ENCODE results near the gene LYSET.

DNA sequence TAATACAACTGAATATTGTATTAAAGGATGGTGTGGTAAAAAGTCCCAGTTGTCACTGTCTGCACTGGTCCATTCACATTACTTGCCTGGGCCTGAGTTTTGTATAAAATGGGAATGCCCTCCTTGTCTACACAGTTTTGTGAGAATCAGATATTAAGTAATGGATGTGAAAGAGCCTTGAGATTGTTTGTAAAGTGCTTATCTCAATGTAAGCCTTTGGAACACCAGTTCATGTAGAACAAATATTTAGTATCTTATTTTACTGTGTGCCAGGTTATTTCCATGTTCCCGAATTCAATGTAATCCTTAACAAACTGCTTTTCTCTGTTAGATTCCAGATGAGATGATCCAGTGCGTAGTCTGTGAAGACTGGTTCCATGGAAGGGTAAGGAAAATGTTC lies 29.5 kb downstream of the LYSET start:
- no peak for TF ChIP-seq CTCF (conservative IDR thresholded peaks at IDR 0.05; ENCODE audit: low read depth, low read length)
- TF ChIP-seq CHD1 (IDR thresholded peaks at IDR 0.05; ENCODE audit: low read depth, low read length): no peak
- TF ChIP-seq MAFK (IDR thresholded peaks at IDR 0.05; ENCODE audit: low read depth, low read length): no peak
- TF ChIP-seq POLR2A (IDR thresholded peaks at IDR 0.05; ENCODE audit: low read depth, low read length): no peak
- TF ChIP-seq MAZ (IDR thresholded peaks at IDR 0.05; ENCODE audit: borderline replicate concordance, low read depth, low read length): no peak
- TF ChIP-seq ELK1 (IDR thresholded peaks at IDR 0.05; ENCODE audit: borderline replicate concordance, low read depth, low read length): no peak
- no peak for TF ChIP-seq RCOR1 (IDR thresholded peaks at IDR 0.05; ENCODE audit: insufficient replicate concordance, low read length)
- no peak for TF ChIP-seq RAD21 (IDR thresholded peaks at IDR 0.05; ENCODE audit: low read length)
- TF ChIP-seq CEBPB (IDR thresholded peaks at IDR 0.05; ENCODE audit: low read depth, low read length): no peak
- no peak for TF ChIP-seq USF2 (IDR thresholded peaks at IDR 0.05; ENCODE audit: low read depth, low read length)
- no peak for TF ChIP-seq NFE2L2 (IDR thresholded peaks at IDR 0.05; ENCODE audit: low read depth, low read length)
- no peak for TF ChIP-seq SMC3 (IDR thresholded peaks at IDR 0.05; ENCODE audit: low read depth, low read length)
- no peak for TF ChIP-seq BHLHE40 (IDR thresholded peaks at IDR 0.05; ENCODE audit: low read depth, low read length)

All from IMR-90 (cell line).